Measurements from ENCODE around the gene BRD3.

Gene BRD3

DNA sequence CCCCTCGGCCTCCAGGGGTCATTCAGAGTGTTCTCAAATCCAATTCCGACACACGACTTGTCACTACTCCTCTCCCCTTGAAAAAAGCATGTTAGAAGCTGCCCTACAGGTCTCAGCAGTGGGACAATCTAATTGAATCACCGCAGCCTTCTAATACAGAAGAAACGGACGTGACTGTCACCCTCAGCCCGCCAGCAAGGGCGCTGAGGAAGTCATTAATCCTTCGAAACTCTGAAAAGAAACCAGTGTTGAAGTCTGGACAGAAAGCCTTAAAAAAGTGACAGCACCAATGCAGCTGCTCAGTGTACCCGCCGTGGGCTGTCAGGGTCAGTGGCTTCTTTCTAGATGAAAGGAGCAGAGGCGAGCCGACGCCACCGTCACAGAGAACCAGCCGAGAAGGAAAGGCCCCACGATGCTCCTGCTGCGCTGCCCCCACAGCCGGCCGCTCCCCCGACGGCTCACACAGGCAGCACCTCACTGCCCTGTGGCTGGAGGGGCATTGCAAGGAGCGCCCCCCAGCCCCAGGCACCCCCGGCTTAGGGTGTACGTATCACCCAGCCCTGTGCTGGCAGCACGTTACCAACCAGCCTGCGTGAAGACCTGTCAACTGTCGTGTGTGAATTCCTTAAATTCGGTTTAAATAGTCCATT lies 36.9 kb downstream of the BRD3 start:
- ATAC-seq (replicated peaks) (no peak), DNase-seq (no peak)
- no peaks in the 10 kb centered on the region for H3K27me3 Mint-ChIP-seq
- no peak overlapping the region for H3K4me3 Mint-ChIP-seq
- peaks cover 20 to 38% of the 10 kb centered on the region in 2 donors for H3K36me3 Mint-ChIP-seq
- H3K9me3 Mint-ChIP-seq = no peaks in the 10 kb centered on the region
- no peak overlapping the region for H3K27ac Mint-ChIP-seq
- peaks cover 2 to 12% of the 10 kb centered on the region in 2 donors for H3K4me1 Mint-ChIP-seq

DNA sequence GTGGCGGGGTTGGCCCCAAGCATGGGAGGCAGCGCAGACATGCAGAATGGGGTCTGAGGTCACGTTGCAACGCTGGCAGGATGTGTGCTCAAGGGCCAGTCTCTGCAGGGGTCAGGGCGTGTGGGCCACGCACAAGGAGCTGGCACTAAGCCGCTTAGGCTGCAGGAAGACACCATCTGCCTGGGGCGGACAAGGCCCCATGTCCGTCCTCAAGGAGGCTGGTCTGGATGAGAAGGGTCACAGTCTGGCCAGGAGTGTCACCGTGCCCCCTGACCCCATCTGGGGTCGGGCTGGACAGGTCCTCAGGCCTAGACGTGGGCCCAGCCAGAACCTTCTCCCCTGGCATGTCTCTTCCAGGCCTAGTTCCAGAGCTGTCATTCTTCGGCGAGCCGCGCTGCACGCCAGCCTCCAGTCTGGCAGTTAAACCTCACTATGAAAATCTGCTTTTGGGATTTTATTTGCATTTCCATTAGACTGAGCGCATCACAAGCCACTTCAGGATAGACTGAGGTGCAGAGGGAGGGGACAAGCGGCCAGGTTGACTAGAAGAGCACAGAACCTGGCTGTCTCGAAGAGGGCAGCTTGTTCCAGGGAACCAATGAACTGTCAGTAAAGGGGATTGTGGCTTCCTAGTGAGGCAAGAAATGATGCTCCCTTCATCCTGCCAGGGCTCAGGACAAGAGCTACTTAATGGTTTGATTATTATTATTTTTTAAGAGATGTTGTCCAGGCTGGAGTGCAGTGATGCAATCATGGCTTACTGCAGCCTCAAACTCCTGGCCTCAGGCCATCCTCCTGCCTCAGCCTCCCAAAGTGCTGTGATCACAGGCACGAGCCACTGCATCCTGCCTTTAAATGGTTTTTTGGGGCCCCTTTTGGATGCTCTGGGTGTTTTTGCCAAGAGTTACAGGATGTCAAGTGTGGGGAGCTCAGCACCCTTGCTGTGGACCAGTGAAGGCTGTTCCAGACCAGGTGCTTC lies 38.3 kb downstream of the BRD3 start:
- no peak overlapping the region for H3K4me3 Mint-ChIP-seq
- H3K27me3 Mint-ChIP-seq = no peaks in the 10 kb centered on the region
- no peak for DNase-seq
- H3K4me1 Mint-ChIP-seq = peaks cover 6 to 17% of the 10 kb centered on the region in 2 donors
- H3K9me3 Mint-ChIP-seq = no peaks in the 10 kb centered on the region
- no peak for ATAC-seq (replicated peaks)
- H3K27ac Mint-ChIP-seq = no peak overlapping the region
- H3K36me3 Mint-ChIP-seq = peaks cover 13 to 29% of the 10 kb centered on the region in 2 donors

DNA sequence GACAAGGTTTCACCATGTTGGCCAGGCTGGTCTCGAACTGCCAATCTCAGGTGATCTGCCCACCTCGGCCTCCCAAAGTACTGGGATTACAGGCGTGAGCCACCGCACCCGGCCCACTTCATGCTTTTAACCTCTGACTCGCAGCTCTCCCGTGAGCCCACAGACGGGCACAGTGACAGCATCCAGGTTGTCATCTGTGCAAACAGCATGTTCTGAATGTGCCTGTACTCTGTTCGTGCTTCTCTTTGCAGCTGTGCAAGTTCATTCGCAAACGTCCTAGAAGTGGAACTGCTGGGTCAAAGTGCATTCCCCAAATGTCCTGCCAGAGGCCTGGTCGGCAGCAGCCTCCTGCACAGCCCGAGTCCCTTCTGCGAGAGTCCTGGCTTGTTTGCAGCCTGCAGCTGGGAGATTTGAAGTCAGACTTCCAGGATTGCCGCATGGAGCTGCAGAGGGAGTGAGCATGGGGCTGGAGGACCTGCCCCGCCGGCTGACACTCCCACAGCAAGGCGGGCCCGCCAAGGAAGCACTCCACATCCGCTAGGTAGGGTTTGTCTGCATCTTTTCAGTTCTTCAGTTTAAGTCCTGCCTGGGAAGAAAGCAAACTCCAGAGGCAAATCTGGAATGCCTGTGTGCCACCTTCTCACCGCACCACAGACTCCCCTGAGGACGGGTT lies 39.1 kb downstream of the BRD3 start:
- H3K4me3 Mint-ChIP-seq = no peak overlapping the region
- no peak for DNase-seq

DNA sequence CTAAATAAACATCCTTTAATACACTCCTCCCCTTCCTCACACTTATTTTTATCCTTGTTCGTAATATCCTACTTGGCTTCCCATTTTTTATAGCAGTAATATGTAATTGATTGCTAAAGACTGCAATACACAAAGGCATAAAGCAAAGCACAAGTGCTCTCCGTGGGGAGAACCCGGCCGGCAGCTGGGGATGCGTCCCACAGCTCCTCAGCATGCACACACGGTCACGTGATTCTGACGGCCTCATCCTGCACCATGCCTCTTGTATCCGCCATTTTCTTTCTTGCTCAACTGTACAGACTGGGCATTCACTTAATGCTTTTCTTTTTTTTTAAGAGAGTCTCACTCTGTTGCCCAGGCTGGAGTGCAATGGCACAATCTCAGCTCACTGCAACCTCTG lies 39.8 kb downstream of the BRD3 start:
- H3K4me3 Mint-ChIP-seq = no peak overlapping the region
- ATAC-seq (replicated peaks) (no peak), DNase-seq (no peak)
- H3K27me3 Mint-ChIP-seq = no peaks in the 10 kb centered on the region
- H3K4me1 Mint-ChIP-seq = peaks cover 6 to 22% of the 10 kb centered on the region in 2 donors
- H3K27ac Mint-ChIP-seq = no peak overlapping the region
- peaks cover 11 to 20% of the 10 kb centered on the region in 2 donors for H3K36me3 Mint-ChIP-seq
- H3K9me3 Mint-ChIP-seq = no peaks in the 10 kb centered on the region

More for the DNA sequence above, 39.1 kb downstream of the BRD3 start:
- no peak overlapping the region for H3K27ac Mint-ChIP-seq
- H3K36me3 Mint-ChIP-seq = peaks cover 13 to 24% of the 10 kb centered on the region in 2 donors
- H3K9me3 Mint-ChIP-seq = no peaks in the 10 kb centered on the region
- H3K27me3 Mint-ChIP-seq = no peaks in the 10 kb centered on the region
- ATAC-seq (replicated peaks) = no peak
- peaks cover 6 to 22% of the 10 kb centered on the region in 2 donors for H3K4me1 Mint-ChIP-seq

DNA sequence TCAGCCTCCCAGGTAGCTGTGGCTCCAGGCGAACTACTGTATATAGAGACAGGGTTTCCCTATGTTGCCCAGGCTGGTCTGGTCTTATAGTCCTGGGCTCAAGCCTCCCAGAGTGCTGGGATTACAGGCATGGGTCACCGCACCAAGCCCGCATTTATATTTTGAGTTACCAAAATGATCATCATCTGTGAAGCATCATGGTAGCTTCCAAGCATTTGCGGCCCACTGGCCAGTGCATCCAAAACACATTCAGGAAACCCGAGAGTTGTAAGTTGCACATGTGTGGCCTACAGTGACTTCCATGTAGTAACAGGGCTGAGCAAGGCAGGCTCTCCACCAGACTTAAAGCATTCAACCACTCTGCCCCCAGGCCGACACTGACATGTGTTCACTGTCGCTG lies 40.3 kb downstream of the BRD3 start:
- H3K9me3 Mint-ChIP-seq = no peaks in the 10 kb centered on the region
- no peak for ATAC-seq (replicated peaks)
- H3K4me1 Mint-ChIP-seq = peaks cover 6 to 22% of the 10 kb centered on the region in 2 donors
- no peak for DNase-seq
- H3K4me3 Mint-ChIP-seq = no peak overlapping the region
- H3K27me3 Mint-ChIP-seq = no peaks in the 10 kb centered on the region
- H3K36me3 Mint-ChIP-seq = peaks cover 7 to 16% of the 10 kb centered on the region in 2 donors
- no peak overlapping the region for H3K27ac Mint-ChIP-seq

DNA sequence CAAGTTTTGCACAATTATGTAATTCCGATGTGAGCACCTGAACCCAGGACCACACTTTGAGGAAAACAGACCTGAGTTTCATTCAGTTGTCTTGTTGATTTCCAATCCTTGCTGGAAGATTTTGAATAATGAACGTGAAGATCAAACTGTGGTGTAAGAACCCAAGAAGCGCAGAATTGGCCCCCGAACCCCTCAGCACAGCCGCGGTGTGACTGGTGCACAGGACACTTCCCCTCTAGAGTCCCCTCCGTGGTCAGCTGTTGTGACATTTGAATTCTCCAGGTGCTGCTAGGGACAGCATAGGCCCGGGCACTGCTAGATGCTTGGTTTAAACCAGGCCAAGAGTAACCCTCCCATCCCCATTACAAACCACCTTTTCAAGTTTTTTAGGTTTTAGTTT lies 40.8 kb downstream of the BRD3 start:
- no peak for ATAC-seq (replicated peaks)
- no peak for DNase-seq
- H3K4me1 Mint-ChIP-seq = peaks cover 6 to 22% of the 10 kb centered on the region in 2 donors
- H3K27ac Mint-ChIP-seq = no peak overlapping the region
- H3K4me3 Mint-ChIP-seq = no peak overlapping the region
- H3K27me3 Mint-ChIP-seq = no peaks in the 10 kb centered on the region
- no peaks in the 10 kb centered on the region for H3K9me3 Mint-ChIP-seq
- peaks cover 7 to 16% of the 10 kb centered on the region in 2 donors for H3K36me3 Mint-ChIP-seq

DNA sequence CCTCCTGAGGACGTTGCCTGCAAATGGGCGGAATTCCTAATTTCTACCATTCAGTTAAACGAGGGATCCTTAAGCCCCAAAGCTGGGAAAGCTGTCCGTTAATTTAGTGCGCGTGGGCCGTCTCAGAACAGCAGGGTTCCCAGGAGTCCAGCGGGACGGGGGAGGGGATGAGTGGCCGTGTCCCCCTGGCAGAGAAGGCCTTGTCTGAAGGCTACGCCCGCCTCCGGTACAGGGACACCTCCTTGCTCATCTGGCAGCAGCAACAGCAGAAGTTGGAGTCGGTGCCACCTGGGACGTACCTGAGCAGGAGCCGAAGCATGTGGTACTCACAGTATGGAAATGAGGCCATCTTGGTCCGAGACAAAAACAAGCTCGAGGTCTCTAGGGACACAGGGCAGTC lies 41.2 kb downstream of the BRD3 start:
- peak overlapping the region; percentile 85 to 88 for H3K4me3 Mint-ChIP-seq
- DNase-seq (no peak), ATAC-seq (replicated peaks) (no peak)
- H3K4me1 Mint-ChIP-seq = peaks cover 6 to 22% of the 10 kb centered on the region in 2 donors
- no peaks in the 10 kb centered on the region for H3K9me3 Mint-ChIP-seq
- peaks cover 7 to 16% of the 10 kb centered on the region in 2 donors for H3K36me3 Mint-ChIP-seq
- H3K27ac Mint-ChIP-seq = no peak overlapping the region
- H3K27me3 Mint-ChIP-seq = no peaks in the 10 kb centered on the region

DNA sequence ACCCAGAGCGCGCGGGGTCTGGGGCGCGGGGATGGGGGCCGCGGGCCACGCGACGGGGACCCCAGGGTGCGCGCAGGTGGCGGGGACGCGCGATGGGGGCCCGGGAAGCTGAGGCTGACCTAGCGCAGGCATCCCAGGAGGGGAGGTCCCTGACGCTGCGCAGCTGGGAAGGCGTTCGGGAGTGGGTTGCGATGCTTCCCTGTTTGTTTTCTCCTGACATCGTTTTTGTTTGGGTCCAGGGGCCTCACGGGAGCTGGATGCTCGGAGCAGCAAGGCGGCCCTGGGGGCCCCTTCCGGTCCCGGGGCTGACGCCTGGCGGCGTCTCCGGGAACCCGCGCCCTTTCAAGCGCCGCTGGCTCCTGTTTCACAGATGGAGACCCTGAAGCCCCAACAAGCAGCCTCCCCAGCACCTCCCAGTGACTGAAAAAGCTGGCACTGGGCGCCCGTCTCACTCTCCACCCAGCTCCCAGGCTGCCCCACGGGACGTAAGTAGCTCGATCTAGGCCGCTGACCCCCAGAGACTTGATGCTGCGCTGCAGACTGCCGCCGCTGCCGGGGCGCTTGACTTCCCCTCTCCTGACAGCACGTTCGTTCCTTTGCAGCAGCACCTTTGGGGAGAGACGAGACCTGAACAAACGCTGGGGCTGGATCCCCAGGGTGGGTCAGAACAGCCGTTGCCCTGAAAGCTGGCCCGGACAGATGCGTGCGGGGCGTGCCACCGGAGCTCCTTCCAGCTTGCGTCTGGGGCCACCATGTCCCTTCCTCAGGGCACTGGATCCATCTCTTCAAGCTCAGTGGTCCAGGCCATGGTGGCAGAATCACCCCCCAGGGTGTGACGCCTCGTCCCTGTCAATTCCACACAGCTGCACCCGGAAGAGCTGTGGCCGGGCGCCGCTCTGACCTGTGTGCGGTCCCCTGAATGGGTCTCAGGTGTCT lies 42.0 kb downstream of the BRD3 start:
- DNase-seq (peak; percentile 42), ATAC-seq (replicated peaks) (peak; percentile 56 to 66)
- Mint-ChIP-seq H3K4me3 (peak overlapping the region; percentile 85 to 88), H3K4me1 (peaks cover 6 to 22% of the 10 kb centered on the region in 2 donors), H3K27ac (peak overlapping the region; percentile 89), H3K36me3 (peaks cover 3 to 12% of the 10 kb centered on the region in 2 donors), H3K27me3 (no peaks in the 10 kb centered on the region), H3K9me3 (no peaks in the 10 kb centered on the region)

DNA sequence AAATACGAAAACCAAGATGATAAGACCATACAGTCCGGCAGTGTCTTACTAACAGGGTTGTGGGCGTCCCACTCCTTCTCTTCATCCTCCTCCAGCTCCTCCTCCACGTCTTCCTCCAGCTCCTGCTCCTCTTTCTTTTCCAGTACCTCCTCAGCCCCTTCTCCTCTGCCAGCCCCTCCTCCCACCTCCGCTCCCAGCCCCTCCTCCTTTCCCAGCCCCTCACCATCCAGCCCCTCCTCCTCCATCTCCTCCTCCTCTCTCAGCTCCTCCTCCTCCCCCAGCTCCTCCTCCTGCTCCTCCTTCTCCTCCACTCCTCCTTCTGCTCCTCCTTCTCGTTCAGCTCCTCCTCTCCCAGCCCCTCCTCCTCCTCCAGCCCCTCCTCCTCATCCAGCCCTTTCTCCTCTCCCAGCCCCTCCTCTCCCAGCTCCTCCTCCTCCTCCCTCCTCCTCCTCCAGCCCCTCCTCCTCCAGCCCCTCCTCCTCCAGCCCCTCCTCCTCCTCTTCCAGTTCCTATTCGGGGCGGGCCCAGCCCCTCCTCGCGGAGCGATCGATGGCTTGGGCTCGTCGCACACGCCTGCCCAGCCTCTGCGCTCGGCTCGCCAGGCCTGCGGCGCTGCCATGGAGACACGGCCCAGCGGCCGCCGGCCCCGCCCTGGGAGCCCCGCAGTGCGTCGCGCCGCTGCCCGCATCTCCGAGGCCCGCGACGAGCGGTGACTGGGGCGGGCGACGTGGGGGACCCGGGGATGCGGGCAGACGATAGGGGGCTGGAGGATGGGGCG lies 42.8 kb downstream of the BRD3 start, which contains the start of gene BRD3OS:
Gene BRD3OS, plus strand, starts transcription at position 654 of the 778 bp plus-strand sequence. CDS start 1,267 bp downstream, outside the sequence.
- ATAC-seq (replicated peaks) (peak; percentile 92 to 93), DNase-seq (peak; percentile 91)
- H3K27ac Mint-ChIP-seq = peak within 1 kb of the TSS; percentile 89
- peaks cover 6 to 22% of the 10 kb centered on the region in 2 donors for H3K4me1 Mint-ChIP-seq
- peaks cover 3 to 9% of the 10 kb centered on the region in 2 donors for H3K36me3 Mint-ChIP-seq
- no peaks in the 10 kb centered on the region for H3K9me3 Mint-ChIP-seq
- no peaks in the 10 kb centered on the region for H3K27me3 Mint-ChIP-seq
- peak within 1 kb of the TSS; percentile 85 to 88 for H3K4me3 Mint-ChIP-seq

DNA sequence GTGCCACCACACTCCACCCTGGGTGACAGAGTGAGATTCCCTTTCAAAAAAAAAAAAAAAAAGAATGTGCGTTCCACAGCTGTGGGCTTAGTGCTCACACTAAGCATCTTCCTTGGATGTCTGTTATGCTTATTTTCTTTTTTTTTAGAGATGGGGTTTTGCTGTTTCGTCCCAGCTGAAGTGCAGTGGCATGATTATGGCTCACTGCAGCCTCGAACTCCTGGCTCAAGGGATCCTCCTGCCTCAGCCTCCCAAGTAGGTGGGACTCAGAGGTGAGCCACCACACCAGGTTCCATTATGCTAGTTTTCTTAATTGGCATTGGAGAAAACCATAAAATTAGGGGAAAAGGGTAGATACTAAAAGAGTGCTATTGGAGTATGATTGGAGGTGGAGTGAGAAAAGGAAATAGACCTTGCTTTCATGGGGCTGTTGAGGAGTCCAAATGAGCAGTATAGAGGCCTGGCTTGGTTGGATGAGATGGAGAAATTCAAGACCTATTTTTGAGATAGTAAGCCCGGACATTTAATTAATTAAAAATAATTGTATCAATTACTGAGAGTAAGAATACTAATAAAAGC lies 43.5 kb downstream of the BRD3 start:
- H3K36me3 Mint-ChIP-seq = peaks cover 3 to 9% of the 10 kb centered on the region in 2 donors
- no peak overlapping the region for H3K27ac Mint-ChIP-seq
- peaks cover 6 to 22% of the 10 kb centered on the region in 2 donors for H3K4me1 Mint-ChIP-seq
- H3K4me3 Mint-ChIP-seq = peak overlapping the region in 1 of 2 donors; percentile 85
- DNase-seq = no peak
- H3K9me3 Mint-ChIP-seq = no peaks in the 10 kb centered on the region
- no peak for ATAC-seq (replicated peaks)
- no peaks in the 10 kb centered on the region for H3K27me3 Mint-ChIP-seq

DNA sequence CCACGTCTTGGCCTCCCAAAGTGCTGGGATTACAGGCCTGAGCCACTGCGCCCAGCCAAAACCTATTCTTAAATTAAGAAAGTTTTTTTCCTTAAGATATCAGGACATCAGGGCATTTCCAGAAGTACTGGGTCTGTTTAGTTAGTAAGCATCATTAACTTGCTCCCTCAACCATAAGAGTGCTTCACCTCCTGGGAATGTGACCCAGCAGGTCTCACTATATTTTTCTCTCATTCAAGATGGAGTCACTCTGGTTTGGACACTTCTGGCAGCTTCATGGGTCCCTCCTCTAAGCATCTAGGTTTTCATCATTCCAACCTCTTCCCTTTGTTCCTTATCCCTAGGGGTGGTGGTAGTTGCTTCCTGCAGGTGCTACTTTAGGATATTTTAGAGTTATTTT lies 52.9 kb downstream of the BRD3 start:
- Mint-ChIP-seq H3K27ac (no peak overlapping the region), H3K36me3 (peaks cover 0 to 8% of the 10 kb centered on the region in 2 donors), H3K9me3 (peaks cover 0 to 2% of the 10 kb centered on the region in 2 donors), H3K4me1 (no peaks in the 10 kb centered on the region), H3K27me3 (no peaks in the 10 kb centered on the region), H3K4me3 (no peak overlapping the region)
- DNase-seq = no peak
- no peak for ATAC-seq (replicated peaks)

DNA sequence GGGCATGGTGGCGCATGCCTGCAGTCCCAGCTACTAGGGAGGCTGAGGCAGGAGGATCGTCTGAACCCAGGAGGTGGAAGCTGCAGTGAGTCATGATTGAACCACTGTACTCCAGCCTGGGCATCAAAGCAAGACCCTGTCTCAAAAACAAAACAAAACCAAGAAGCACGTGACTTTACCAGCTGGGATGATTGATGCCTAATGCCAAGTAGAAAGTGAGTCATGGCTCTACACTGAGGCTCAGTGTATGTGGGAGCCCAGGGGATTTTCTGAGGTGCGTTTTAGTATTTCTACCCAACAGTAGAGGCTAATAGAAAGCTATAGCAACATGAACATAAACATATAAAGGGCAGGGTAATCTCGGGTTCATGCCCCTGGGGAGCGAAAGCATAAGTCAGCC lies 56.4 kb downstream of the BRD3 start:
- peaks cover 0 to 8% of the 10 kb centered on the region in 2 donors for H3K36me3 Mint-ChIP-seq
- H3K4me1 Mint-ChIP-seq = no peaks in the 10 kb centered on the region
- DNase-seq (no peak), ATAC-seq (replicated peaks) (no peak)
- H3K27me3 Mint-ChIP-seq = peaks cover 16 to 23% of the 10 kb centered on the region in 2 donors
- peaks cover 0 to 2% of the 10 kb centered on the region in 2 donors for H3K9me3 Mint-ChIP-seq
- H3K27ac Mint-ChIP-seq = peak overlapping the region; percentile 75
- H3K4me3 Mint-ChIP-seq = no peak overlapping the region
